ENCODE data around the gene MBNL2.

DNA sequence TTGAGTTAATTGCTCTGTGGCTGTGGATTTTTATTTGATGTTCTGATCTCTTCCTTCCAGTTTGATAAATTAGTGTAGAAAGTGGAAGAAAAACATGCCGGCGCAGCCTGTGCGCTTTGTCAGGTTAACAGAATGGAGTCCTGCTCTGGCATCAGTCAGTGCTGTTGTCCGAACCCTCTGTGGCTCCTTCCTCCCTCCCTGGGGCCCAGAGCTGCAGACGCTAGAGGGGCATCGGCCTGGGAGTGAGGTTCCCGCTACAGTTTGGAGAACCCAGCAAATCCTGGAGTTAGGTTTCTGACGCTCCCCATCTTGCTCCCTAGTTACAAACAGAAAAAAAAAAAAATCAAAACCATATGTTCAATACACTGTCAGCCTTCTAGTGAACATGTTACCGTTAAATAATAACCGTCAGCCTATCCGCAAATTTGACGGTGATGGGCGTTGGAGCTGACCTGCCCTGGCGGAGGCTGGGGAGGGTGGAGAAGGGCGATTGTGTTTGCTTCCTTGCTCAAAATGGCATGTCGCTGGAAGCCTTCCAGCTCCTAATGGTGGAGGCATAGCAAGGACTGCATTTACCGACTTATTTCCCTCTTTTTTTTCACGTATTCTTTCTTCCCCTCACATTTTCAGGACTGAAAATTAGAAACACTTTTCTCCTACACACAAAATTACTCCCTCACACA lies 13.6 kb downstream of the MBNL2 start:
- TF ChIP-seq CTCF (IDR thresholded peaks at IDR 0.05; ENCODE audit: low read depth, low read length) = no peak
- TF ChIP-seq EZH2phosphoT487 (IDR thresholded peaks at IDR 0.05; ENCODE audit: low read depth) = no peak
